Measurements from ENCODE around the gene TECPR2.

Gene TECPR2

GRCh38 chr14:102390064-102390855 lies 27.5 kb downstream of the TECPR2 start:
- no CpG with 5 or more reads among the region's 2 CpGs for WGBS (ENCODE audit: extremely low coverage, insufficient coverage, insufficient read length)
- H3K4me3 ChIP-seq (ENCODE audit: low read depth, low read length): no peak overlapping the region
- no peaks in the 10 kb centered on the region for H3K79me2 ChIP-seq (ENCODE audit: control insufficient read depth, insufficient read depth, low read length, poor library complexity)
- H2AK5ac ChIP-seq (ENCODE audit: low read length): no peak overlapping the region
- H3K23ac ChIP-seq (ENCODE audit: low read length): no peak overlapping the region
- no peak overlapping the region for H2BK5ac ChIP-seq (ENCODE audit: low read depth, low read length, poor library complexity)
- no peaks in the 10 kb centered on the region for H3K27me3 ChIP-seq (ENCODE audit: insufficient read depth, low read length)
- H3K4ac ChIP-seq (ENCODE audit: low read depth, low read length): no peak overlapping the region
- no peaks in the 10 kb centered on the region for H3K9me3 ChIP-seq (ENCODE audit: insufficient read depth, low read depth, low read length)
- H3K79me1 ChIP-seq (ENCODE audit: low read length): no peaks in the 10 kb centered on the region
- H3K18ac ChIP-seq (ENCODE audit: low read length): no peak overlapping the region
- no peaks in the 10 kb centered on the region for H3K36me3 ChIP-seq (ENCODE audit: control insufficient read depth in 1 of 2, insufficient read depth in 2 of 2, low read length in 2 of 2)
- DNase-seq: no peak
- H2BK12ac ChIP-seq (ENCODE audit: low read length): no peak overlapping the region
- H4K8ac ChIP-seq (ENCODE audit: low read depth, low read length): no peak overlapping the region
- no peak overlapping the region for H3K14ac ChIP-seq (ENCODE audit: low read length)
- H4K12ac ChIP-seq (ENCODE audit: low read depth, low read length): no peak overlapping the region
- no peak overlapping the region for H2BK120ac ChIP-seq (ENCODE audit: insufficient read depth, low read length, poor library complexity)
- no peak overlapping the region for H3K9ac ChIP-seq (ENCODE audit: low read length)
- no peak overlapping the region for H3K4me2 ChIP-seq (ENCODE audit: low read length)
- H4K91ac ChIP-seq (ENCODE audit: low read depth, low read length): no peak overlapping the region
- no peaks in the 10 kb centered on the region for H3K4me1 ChIP-seq (ENCODE audit: control insufficient read depth in 1 of 2, insufficient read depth in 2 of 2, low read length in 2 of 2)
- no peak overlapping the region for H2AFZ ChIP-seq (ENCODE audit: insufficient read depth, low read length, poor library complexity)
- no peak overlapping the region for H3K27ac ChIP-seq (ENCODE audit: low read depth, low read length)

DNA sequence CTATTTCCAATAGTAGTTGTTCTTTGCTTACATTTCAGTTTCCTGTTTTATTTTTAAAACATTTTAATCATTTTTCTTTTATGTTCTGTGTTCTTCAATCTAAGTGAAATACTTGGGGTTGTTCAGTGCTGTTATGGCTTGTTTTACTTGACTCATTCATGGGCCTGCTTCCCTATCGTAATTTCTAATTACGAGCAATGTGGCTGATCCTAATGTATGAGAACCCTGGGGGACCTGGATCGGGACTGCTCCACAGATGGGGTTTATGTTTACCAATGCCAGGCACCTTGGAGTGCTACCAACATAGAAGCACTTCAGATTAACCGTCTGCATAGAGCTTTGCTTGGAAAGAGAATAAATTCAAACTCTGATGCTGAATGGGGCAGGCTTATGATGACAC lies 29.8 kb downstream of the TECPR2 start:
- Histone ChIP-seq H3K18ac (ENCODE audit: low read length) (no peak overlapping the region), H2BK12ac (ENCODE audit: low read length) (no peak overlapping the region), H3K27me3 (ENCODE audit: insufficient read depth, low read length) (no peaks in the 10 kb centered on the region), H3K23ac (ENCODE audit: low read length) (no peak overlapping the region), H4K8ac (ENCODE audit: low read depth, low read length) (no peak overlapping the region), H3K9ac (ENCODE audit: low read length) (no peak overlapping the region), H2BK120ac (ENCODE audit: insufficient read depth, low read length, poor library complexity) (no peak overlapping the region), H2AFZ (ENCODE audit: insufficient read depth, low read length, poor library complexity) (no peak overlapping the region), H3K4me2 (ENCODE audit: low read length) (no peak overlapping the region), H3K27ac (ENCODE audit: low read depth, low read length) (no peak overlapping the region), H3K4me3 (ENCODE audit: low read depth, low read length) (no peak overlapping the region), H4K12ac (ENCODE audit: low read depth, low read length) (no peak overlapping the region), H3K4me1 (ENCODE audit: control insufficient read depth in 1 of 2, insufficient read depth in 2 of 2, low read length in 2 of 2) (no peaks in the 10 kb centered on the region), H3K4ac (ENCODE audit: low read depth, low read length) (no peak overlapping the region), H2BK5ac (ENCODE audit: low read depth, low read length, poor library complexity) (no peak overlapping the region), H3K9me3 (ENCODE audit: insufficient read depth, low read depth, low read length) (no peaks in the 10 kb centered on the region), H4K91ac (ENCODE audit: low read depth, low read length) (no peak overlapping the region), H3K14ac (ENCODE audit: low read length) (no peak overlapping the region), H3K79me1 (ENCODE audit: low read length) (no peaks in the 10 kb centered on the region), H3K36me3 (ENCODE audit: control insufficient read depth in 1 of 2, insufficient read depth in 2 of 2, low read length in 2 of 2) (peaks cover 0 to 2% of the 10 kb centered on the region in 2 experiments), H2AK5ac (ENCODE audit: low read length) (no peak overlapping the region), H3K79me2 (ENCODE audit: control insufficient read depth, insufficient read depth, low read length, poor library complexity) (no peaks in the 10 kb centered on the region)
- DNase-seq: no peak
- no CpG with 5 or more reads among the region's 4 CpGs for WGBS (ENCODE audit: extremely low coverage, insufficient coverage, insufficient read length)

DNA sequence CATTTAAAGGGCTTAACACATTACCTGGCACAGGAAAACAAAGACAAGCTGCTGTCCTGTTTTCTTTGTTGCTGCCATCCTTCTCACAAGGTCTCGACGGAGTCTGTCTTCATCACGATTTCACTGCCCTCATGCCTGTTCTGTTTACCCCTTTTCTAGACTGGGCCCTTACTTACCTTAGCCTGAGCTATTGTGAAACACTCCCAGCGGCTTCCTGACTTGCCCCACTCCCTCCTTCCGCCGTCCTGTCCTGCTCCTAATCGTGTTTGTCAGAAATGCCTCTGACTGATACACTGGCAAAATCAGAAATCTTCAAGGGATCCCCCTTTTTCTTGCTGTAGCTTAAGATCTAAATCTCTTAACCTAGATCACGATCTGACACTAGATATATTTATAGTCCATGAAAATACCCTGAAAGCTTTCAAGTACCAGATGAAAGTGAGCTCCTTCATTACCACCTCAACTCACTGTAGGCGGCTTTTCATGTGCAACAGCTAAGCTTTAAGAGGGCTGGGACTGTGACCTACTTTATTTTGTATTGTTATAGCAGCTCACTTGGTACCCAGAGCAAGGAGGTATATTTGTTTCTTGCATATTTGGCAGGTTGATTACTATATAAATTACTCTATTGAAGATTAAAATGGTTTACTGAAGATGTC lies 32.1 kb downstream of the TECPR2 start:
- H3K4ac ChIP-seq (ENCODE audit: low read depth, low read length): no peak overlapping the region
- WGBS (ENCODE audit: extremely low coverage, insufficient coverage, insufficient read length): no CpG with 5 or more reads among the region's 9 CpGs
- H2BK120ac ChIP-seq (ENCODE audit: insufficient read depth, low read length, poor library complexity): no peak overlapping the region
- no peak overlapping the region for H4K8ac ChIP-seq (ENCODE audit: low read depth, low read length)
- no peaks in the 10 kb centered on the region for H3K4me1 ChIP-seq (ENCODE audit: control insufficient read depth in 1 of 2, insufficient read depth in 2 of 2, low read length in 2 of 2)
- no peak overlapping the region for H3K23ac ChIP-seq (ENCODE audit: low read length)
- H3K4me3 ChIP-seq (ENCODE audit: low read depth, low read length): no peak overlapping the region
- no peak for DNase-seq
- peaks cover 0 to 2% of the 10 kb centered on the region in 2 experiments for H3K36me3 ChIP-seq (ENCODE audit: control insufficient read depth in 1 of 2, insufficient read depth in 2 of 2, low read length in 2 of 2)
- no peak overlapping the region for H4K91ac ChIP-seq (ENCODE audit: low read depth, low read length)
- H3K14ac ChIP-seq (ENCODE audit: low read length): no peak overlapping the region
- no peaks in the 10 kb centered on the region for H3K79me2 ChIP-seq (ENCODE audit: control insufficient read depth, insufficient read depth, low read length, poor library complexity)
- H3K79me1 ChIP-seq (ENCODE audit: low read length): no peaks in the 10 kb centered on the region
- H2BK5ac ChIP-seq (ENCODE audit: low read depth, low read length, poor library complexity): no peak overlapping the region
- H2AK5ac ChIP-seq (ENCODE audit: low read length): no peak overlapping the region
- no peak overlapping the region for H4K12ac ChIP-seq (ENCODE audit: low read depth, low read length)
- H3K9ac ChIP-seq (ENCODE audit: low read length): no peak overlapping the region
- H2BK12ac ChIP-seq (ENCODE audit: low read length): no peak overlapping the region
- H3K9me3 ChIP-seq (ENCODE audit: insufficient read depth, low read depth, low read length): peaks cover 5% of the 10 kb centered on the region
- H2AFZ ChIP-seq (ENCODE audit: insufficient read depth, low read length, poor library complexity): no peak overlapping the region
- H3K18ac ChIP-seq (ENCODE audit: low read length): no peak overlapping the region
- no peak overlapping the region for H3K4me2 ChIP-seq (ENCODE audit: low read length)
- H3K27ac ChIP-seq (ENCODE audit: low read depth, low read length): no peak overlapping the region
- H3K27me3 ChIP-seq (ENCODE audit: insufficient read depth, low read length): no peaks in the 10 kb centered on the region

DNA sequence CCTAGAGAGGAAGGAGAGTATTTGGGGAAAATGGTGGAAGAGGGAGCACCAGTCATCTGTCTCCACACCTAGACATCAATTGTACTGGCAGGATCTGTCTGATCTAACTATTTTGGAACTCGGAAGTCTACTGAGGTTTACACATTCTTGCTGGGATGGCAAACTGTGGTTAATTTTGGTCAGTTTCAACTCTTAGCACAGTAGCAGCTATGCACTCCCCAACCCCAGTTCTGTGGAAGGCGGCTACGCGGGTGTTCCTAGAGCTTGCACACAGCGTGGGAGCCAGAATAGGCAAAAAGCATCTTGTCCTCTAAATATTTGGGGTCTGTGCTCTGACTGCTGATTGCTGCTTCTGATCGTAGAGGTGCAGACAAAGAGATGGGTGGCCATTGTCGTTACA lies 33.8 kb downstream of the TECPR2 start:
- H3K27ac ChIP-seq (ENCODE audit: low read depth, low read length): no peak overlapping the region
- no peak for DNase-seq
- no peak overlapping the region for H3K4ac ChIP-seq (ENCODE audit: low read depth, low read length)
- no peak overlapping the region for H2BK120ac ChIP-seq (ENCODE audit: insufficient read depth, low read length, poor library complexity)
- no peak overlapping the region for H2BK5ac ChIP-seq (ENCODE audit: low read depth, low read length, poor library complexity)
- no peak overlapping the region for H2AFZ ChIP-seq (ENCODE audit: insufficient read depth, low read length, poor library complexity)
- H3K4me1 ChIP-seq (ENCODE audit: control insufficient read depth in 1 of 2, insufficient read depth in 2 of 2, low read length in 2 of 2): no peaks in the 10 kb centered on the region
- H3K4me2 ChIP-seq (ENCODE audit: low read length): no peak overlapping the region
- H3K9me3 ChIP-seq (ENCODE audit: insufficient read depth, low read depth, low read length): peaks cover 5% of the 10 kb centered on the region
- H3K36me3 ChIP-seq (ENCODE audit: control insufficient read depth in 1 of 2, insufficient read depth in 2 of 2, low read length in 2 of 2): peaks cover 0 to 2% of the 10 kb centered on the region in 2 experiments
- WGBS (ENCODE audit: extremely low coverage, insufficient coverage, insufficient read length): no CpG with 5 or more reads among the region's 7 CpGs
- H4K91ac ChIP-seq (ENCODE audit: low read depth, low read length): no peak overlapping the region
- H2BK12ac ChIP-seq (ENCODE audit: low read length): no peak overlapping the region
- H3K9ac ChIP-seq (ENCODE audit: low read length): no peak overlapping the region
- H3K14ac ChIP-seq (ENCODE audit: low read length): no peak overlapping the region
- no peak overlapping the region for H3K18ac ChIP-seq (ENCODE audit: low read length)
- H3K27me3 ChIP-seq (ENCODE audit: insufficient read depth, low read length): no peaks in the 10 kb centered on the region
- no peaks in the 10 kb centered on the region for H3K79me1 ChIP-seq (ENCODE audit: low read length)
- no peak overlapping the region for H3K4me3 ChIP-seq (ENCODE audit: low read depth, low read length)
- H4K8ac ChIP-seq (ENCODE audit: low read depth, low read length): no peak overlapping the region
- H3K23ac ChIP-seq (ENCODE audit: low read length): no peak overlapping the region
- H4K12ac ChIP-seq (ENCODE audit: low read depth, low read length): no peak overlapping the region
- H2AK5ac ChIP-seq (ENCODE audit: low read length): no peak overlapping the region
- no peaks in the 10 kb centered on the region for H3K79me2 ChIP-seq (ENCODE audit: control insufficient read depth, insufficient read depth, low read length, poor library complexity)
